HepG2 (cell line): ENCODE data around the gene RNASE11. TPM values are rescaled to one million over a fixed set of nuclear protein-coding genes. Genes with fewer than 3 reads are reported as not detected.

ENCODE experiments used
- BRD4 ChIP-seq: sonication (generic); formaldehyde crosslinking; IDR thresholded peaks from 2 replicates; pipeline ENCODE4 v1.4.0; 2020; ENCODE audit warnings: missing genetic modification reagents
- DBP ChIP-seq: sonication (generic); formaldehyde crosslinking; IDR thresholded peaks from 2 replicates; pipeline ENCODE4 v1.4.0; 2020; ENCODE audit warnings: missing genetic modification reagents; ENCODE audit errors: not compliant biosample characterization
- DNMT1 ChIP-seq: sonication (generic); formaldehyde crosslinking; IDR thresholded peaks from 2 replicates; pipeline ENCODE4 v1.5.1; 2020; ENCODE audit warnings: mild to moderate bottlenecking, missing genetic modification reagents
- HINFP ChIP-seq: sonication (generic); formaldehyde crosslinking; IDR thresholded peaks from 2 replicates; pipeline ENCODE4 v1.4.0; 2020; ENCODE audit warnings: low read depth, mild to moderate bottlenecking, missing genetic modification reagents
- KLF16 ChIP-seq, 2 experiments: sonication (generic) in 1 of 2; formaldehyde crosslinking in 1 of 2; IDR thresholded peaks; 2 replicates each; pipeline versions ENCODE4 v1.6.1 to v1.8.0; 2016 to 2023; ENCODE audit warnings: missing genetic modification reagents in 2 of 2, missing compliant biosample characterization in 1 of 2
- NR2F6 ChIP-seq, 2 experiments: IDR thresholded peaks; 2 replicates each; pipeline ENCODE4 v1.6.1; 2016; ENCODE audit warnings: antibody characterized with exemption in 1 of 2, mild to moderate bottlenecking in 1 of 2
- RERE ChIP-seq: IDR thresholded peaks from 2 replicates; pipeline ENCODE4 v1.6.1; 2016; ENCODE audit warnings: low read depth, missing genetic modification reagents, missing compliant biosample characterization
- ZNF136 ChIP-seq: sonication (generic); formaldehyde crosslinking; IDR thresholded peaks from 2 replicates; pipeline ENCODE4 v1.8.1; 2022; ENCODE audit warnings: low read depth, mild to moderate bottlenecking, moderate library complexity, missing genetic modification reagents
- ZNF567 ChIP-seq: sonication (generic); formaldehyde crosslinking; IDR thresholded peaks from 2 replicates; pipeline ENCODE4 v1.8.1; 2023; ENCODE audit warnings: mild to moderate bottlenecking, missing genetic modification reagents, borderline replicate concordance
- ZNF749 ChIP-seq: sonication (generic); formaldehyde crosslinking; IDR thresholded peaks from 2 replicates; pipeline ENCODE4 v1.8.0; 2022; ENCODE audit warnings: mild to moderate bottlenecking, missing genetic modification reagents, moderate library complexity, borderline replicate concordance
- ZNF766 ChIP-seq: sonication (generic); formaldehyde crosslinking; IDR thresholded peaks from 2 replicates; pipeline ENCODE4 v1.5.0; 2020; ENCODE audit warnings: missing genetic modification reagents, borderline replicate concordance
- ZNF792 ChIP-seq: IDR thresholded peaks from 2 replicates; pipeline ENCODE4 v1.6.1; 2016
- polyA plus RNA-seq, 8 experiments: library from polyadenylated mRNA; depleted of rRNA in 3 of 8; stranded (reverse) in 7 of 8; unstranded in 1 of 8; fragments of >200 nt; fragmentation: Illumina TruSeq in 4 of 8; extraction: Trizol in 4 of 8; gene quantifications; 2 replicates each; pipeline versions ENCODE4 v1.2.1 to v1.2.3, GENCODE V29; 2011 to 2016; ENCODE audit warnings: low read depth in 4 of 8, missing spikeins in 1 of 8, mixed read lengths in 1 of 8; ENCODE audit not compliant: insufficient read depth in 1 of 8
- total RNA-seq, 5 experiments: library from RNA; depleted of rRNA; stranded (reverse); fragments of >200 nt; fragmentation: Illumina TruSeq; extraction: Trizol; gene quantifications; 2 replicates each; pipeline ENCODE4 v1.2.3, GENCODE V29; 2016; ENCODE audit warnings: low read depth in 1 of 5
- TF ChIP-seq, protein P1 (sequence below), 2 experiments: sonication (generic) in 1 of 2; formaldehyde crosslinking in 1 of 2; IDR thresholded peaks; 2 replicates each; pipeline versions ENCODE4 v1.4.0 to v1.6.1; 2018 to 2020; ENCODE audit warnings: missing genetic modification reagents in 2 of 2, borderline replicate concordance in 1 of 2, low read depth in 1 of 2, mild to moderate bottlenecking in 1 of 2, missing biosample characterization in 1 of 2
- TF ChIP-seq, protein P2 (sequence below): sonication (generic); formaldehyde crosslinking; IDR thresholded peaks from 2 replicates; pipeline ENCODE4 v1.5.0; 2020; ENCODE audit warnings: mild to moderate bottlenecking, low read depth, missing genetic modification reagents, borderline replicate concordance
- TF ChIP-seq, protein P3 (sequence below): sonication (generic); formaldehyde crosslinking; IDR thresholded peaks from 2 replicates; pipeline ENCODE4 v1.4.0; 2020; ENCODE audit warnings: missing genetic modification reagents, borderline replicate concordance

Gene RNASE11
- total and polyA plus RNA-seq, 2 of the 13 experiments (the other 11 are each of a cell fraction or from before 2014, with no cell fraction given) = not detected

GRCh38 chr14:20615996-20616395 lies 28.2 kb upstream of the RNASE11 start (continued):
- TF ChIP-seq, protein P1, sequence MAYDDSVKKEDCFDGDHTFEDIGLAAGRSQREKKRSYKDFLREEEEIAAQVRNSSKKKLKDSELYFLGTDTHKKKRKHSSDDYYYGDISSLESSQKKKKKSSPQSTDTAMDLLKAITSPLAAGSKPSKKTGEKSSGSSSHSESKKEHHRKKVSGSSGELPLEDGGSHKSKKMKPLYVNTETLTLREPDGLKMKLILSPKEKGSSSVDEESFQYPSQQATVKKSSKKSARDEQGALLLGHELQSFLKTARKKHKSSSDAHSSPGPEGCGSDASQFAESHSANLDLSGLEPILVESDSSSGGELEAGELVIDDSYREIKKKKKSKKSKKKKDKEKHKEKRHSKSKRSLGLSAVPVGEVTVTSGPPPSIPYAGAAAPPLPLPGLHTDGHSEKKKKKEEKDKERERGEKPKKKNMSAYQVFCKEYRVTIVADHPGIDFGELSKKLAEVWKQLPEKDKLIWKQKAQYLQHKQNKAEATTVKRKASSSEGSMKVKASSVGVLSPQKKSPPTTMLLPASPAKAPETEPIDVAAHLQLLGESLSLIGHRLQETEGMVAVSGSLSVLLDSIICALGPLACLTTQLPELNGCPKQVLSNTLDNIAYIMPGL (CRISPR knock-in tag; IDR thresholded peaks at IDR 0.05; ENCODE audit: borderline replicate concordance in 1 of 2, low read depth in 1 of 2) = peak; percentile 53 to 67; a peak in 2 of 4 replicates
- TF ChIP-seq RERE (CRISPR knock-in tag) (no peak), NR2F6 (IDR thresholded peaks at IDR 0.05) (peak; percentile 72), NR2F6 (CRISPR knock-in tag; IDR thresholded peaks at IDR 0.05) (peak; percentile 81), DBP (no peak), DNMT1 (CRISPR knock-in tag) (no peak), ZNF792 (CRISPR knock-in tag) (0 out of 2 replicates have a peak, but pooled peaks have one; percentile 39), ZNF766 (CRISPR knock-in tag) (peak; percentile 51; the same call in 1 of the 2 replicates), BRD4 (no peak), ZNF136 (peak; percentile 77; the same call in 1 of the 2 replicates), KLF16 (CRISPR knock-in tag; IDR thresholded peaks at IDR 0.05) (no peak), HINFP (CRISPR knock-in tag) (no peak), ZNF749 (CRISPR knock-in tag) (no peak), ZNF567 (CRISPR knock-in tag) (no peak)
- TF ChIP-seq, protein P2, sequence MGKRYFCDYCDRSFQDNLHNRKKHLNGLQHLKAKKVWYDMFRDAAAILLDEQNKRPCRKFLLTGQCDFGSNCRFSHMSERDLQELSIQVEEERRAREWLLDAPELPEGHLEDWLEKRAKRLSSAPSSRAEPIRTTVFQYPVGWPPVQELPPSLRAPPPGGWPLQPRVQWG (CRISPR knock-in tag) = no peak
- TF ChIP-seq, protein P3, sequence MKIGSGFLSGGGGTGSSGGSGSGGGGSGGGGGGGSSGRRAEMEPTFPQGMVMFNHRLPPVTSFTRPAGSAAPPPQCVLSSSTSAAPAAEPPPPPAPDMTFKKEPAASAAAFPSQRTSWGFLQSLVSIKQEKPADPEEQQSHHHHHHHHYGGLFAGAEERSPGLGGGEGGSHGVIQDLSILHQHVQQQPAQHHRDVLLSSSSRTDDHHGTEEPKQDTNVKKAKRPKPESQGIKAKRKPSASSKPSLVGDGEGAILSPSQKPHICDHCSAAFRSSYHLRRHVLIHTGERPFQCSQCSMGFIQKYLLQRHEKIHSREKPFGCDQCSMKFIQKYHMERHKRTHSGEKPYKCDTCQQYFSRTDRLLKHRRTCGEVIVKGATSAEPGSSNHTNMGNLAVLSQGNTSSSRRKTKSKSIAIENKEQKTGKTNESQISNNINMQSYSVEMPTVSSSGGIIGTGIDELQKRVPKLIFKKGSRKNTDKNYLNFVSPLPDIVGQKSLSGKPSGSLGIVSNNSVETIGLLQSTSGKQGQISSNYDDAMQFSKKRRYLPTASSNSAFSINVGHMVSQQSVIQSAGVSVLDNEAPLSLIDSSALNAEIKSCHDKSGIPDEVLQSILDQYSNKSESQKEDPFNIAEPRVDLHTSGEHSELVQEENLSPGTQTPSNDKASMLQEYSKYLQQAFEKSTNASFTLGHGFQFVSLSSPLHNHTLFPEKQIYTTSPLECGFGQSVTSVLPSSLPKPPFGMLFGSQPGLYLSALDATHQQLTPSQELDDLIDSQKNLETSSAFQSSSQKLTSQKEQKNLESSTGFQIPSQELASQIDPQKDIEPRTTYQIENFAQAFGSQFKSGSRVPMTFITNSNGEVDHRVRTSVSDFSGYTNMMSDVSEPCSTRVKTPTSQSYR (CRISPR knock-in tag) = no peak
